Prostate gland (tissue), 2 donors: ENCODE results near the gene RSU1.

Experiments used
- POLR2A ChIP-seq: fragments of 450-650 bp; IDR thresholded peaks from one replicate; pipeline ENCODE4 v1.6.1; 2016; ENCODE audit warnings: antibody characterized with exemption, mild to moderate bottlenecking
- POLR2AphosphoS5 ChIP-seq: sonication (generic); formaldehyde crosslinking; IDR thresholded peaks from one replicate; pipeline ENCODE4 v1.6.1; 2017; ENCODE audit warnings: antibody characterized with exemption
- TF ChIP-seq, protein P1 (sequence below), 4 experiments: fragments of 200-600 bp in 2 of 4; fragments of 450-650 bp in 2 of 4; sonication (generic) in 2 of 4; IDR thresholded peaks; 1 replicate in 3 of 4; 2 replicates in 1 of 4; pipeline ENCODE4 v1.5.1; 2016 to 2019; ENCODE audit warnings: antibody characterized with exemption in 4 of 4, mild to moderate bottlenecking in 2 of 4, moderate library complexity in 2 of 4

DNA sequence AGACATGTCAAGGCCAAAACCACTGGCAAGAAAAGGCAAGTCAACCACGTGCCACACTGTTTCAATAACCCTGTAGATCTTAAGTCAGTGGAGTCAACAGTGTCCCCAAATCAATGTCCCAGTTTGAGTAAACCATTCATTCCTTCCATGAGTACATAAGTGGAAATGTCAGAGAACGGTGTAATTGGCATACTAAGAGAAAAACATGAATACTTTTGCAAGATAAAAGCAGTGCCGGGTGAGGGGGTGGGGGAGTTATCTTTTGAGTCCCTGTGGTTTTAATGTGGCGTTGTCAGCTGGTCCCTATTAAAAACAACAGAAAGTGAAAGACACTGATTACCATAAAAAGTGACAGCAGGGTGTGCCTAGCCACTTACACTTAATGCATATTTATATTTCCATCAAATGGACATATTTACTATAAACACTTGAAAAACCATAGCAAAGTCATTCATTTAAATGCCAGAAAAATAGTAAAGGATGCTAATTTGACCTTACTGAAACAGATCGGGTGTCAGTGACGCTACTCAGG, 37.8 kb downstream of the RSU1 start:
- no peak for TF ChIP-seq POLR2A
- TF ChIP-seq, protein P1, sequence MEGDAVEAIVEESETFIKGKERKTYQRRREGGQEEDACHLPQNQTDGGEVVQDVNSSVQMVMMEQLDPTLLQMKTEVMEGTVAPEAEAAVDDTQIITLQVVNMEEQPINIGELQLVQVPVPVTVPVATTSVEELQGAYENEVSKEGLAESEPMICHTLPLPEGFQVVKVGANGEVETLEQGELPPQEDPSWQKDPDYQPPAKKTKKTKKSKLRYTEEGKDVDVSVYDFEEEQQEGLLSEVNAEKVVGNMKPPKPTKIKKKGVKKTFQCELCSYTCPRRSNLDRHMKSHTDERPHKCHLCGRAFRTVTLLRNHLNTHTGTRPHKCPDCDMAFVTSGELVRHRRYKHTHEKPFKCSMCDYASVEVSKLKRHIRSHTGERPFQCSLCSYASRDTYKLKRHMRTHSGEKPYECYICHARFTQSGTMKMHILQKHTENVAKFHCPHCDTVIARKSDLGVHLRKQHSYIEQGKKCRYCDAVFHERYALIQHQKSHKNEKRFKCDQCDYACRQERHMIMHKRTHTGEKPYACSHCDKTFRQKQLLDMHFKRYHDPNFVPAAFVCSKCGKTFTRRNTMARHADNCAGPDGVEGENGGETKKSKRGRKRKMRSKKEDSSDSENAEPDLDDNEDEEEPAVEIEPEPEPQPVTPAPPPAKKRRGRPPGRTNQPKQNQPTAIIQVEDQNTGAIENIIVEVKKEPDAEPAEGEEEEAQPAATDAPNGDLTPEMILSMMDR (IDR thresholded peaks at IDR 0.05) = no peak
- peak; percentile 10 for TF ChIP-seq POLR2AphosphoS5
